Heart left ventricle (tissue), 13 donors: Measurements from ENCODE around the gene TRIM66.

Source experiments
- CTCF ChIP-seq, 12 donors: fragments of 200-600 bp; sonication (generic) in 4 of 12; IDR thresholded peaks; one replicate each; pipeline versions ENCODE4 v1.5.0 to v1.8.0; 2018 to 2022; ENCODE audit warnings: antibody characterized with exemption in 12 of 12, mild to moderate bottlenecking in 5 of 12
- POLR2A ChIP-seq, 2 donors: fragments of 450-650 bp; IDR thresholded peaks; one replicate each; pipeline ENCODE4 v1.6.1; 2017; ENCODE audit warnings: antibody characterized with exemption in 2 of 2, mild to moderate bottlenecking in 2 of 2, moderate library complexity in 2 of 2
- donor health status: ischemic (EF 13 %, LVEDD 7.1; RV severe dilation, severe dysfunction).
- donor health status: DM: no; HTN: yes; CAD: no.
- donor health status: DM: no; HTN: no; CAD: no.
- donor health status: ischemic (EF 25% LVEDD 6.9; RV normal size, moderate dysfunction).
- donor health status: ischemic (EF 25% LVEDD 5.7; RV mildly dilated, moderate dysfunction).
- donor health status: ischemic (EF 35%, LVEDD 5.7; RV mildly dilated, moderate dysfunction).
- donor health status: nonischemic (EF 11% LVEDD 7.7; RV severe dilation, severe dysfunction).
- donor health status: DM: yes; HTN: yes; CAD: no.
- donor health status: PGD.
- donor health status: ischemic (EF 29% LVEDD 5.4; RV normal size, mild dysfunction).
- donor health status: nonischemic (EF 23%, LVEDD 6.1; RV moderate dilation, normal function).

GRCh38 chr11:8586184-8586583 is 96.3 kb downstream of the TRIM66 start:
- TF ChIP-seq CTCF (IDR thresholded peaks at IDR 0.05) (no peak), POLR2A (IDR thresholded peaks at IDR 0.05) (no peak)
